Heart right ventricle (tissue), 16 donors: Measurements from ENCODE around the gene ADTRP. TPM values are rescaled to one million over a fixed set of nuclear protein-coding genes. Genes with fewer than 3 reads are reported as not detected.

Source experiments
- ATAC-seq, 8 donors: fragments of 200-7000 bp; cut with Tn5 transposase; one replicate each; pipeline ENCODE4 v1.9.1; 2020; ENCODE audit warnings: mild to moderate bottlenecking in 8 of 8, moderate library complexity in 8 of 8, moderate number of reproducible peaks in 1 of 8
- DNase-seq, 2 donors: peaks; one replicate each; pipeline ENCODE4 v3.0.0-alpha.2; 2020
- H3K27ac ChIP-seq, 10 donors: fragments of 200-600 bp; sonication (generic) in 2 of 10; one replicate each; pipeline versions ENCODE4 v1.5.0 to v1.8.0; 2020 to 2022; ENCODE audit warnings: mild to moderate bottlenecking in 3 of 10
- H3K27me3 ChIP-seq, 7 donors: fragments of 200-600 bp; one replicate each; pipeline ENCODE4 v1.8.0; 2021 to 2022; ENCODE audit warnings: mild to moderate bottlenecking in 2 of 7
- H3K36me3 ChIP-seq, 9 donors: fragments of 200-600 bp; sonication (generic) in 1 of 9; one replicate each; pipeline versions ENCODE4 v1.5.0 to v1.8.0; 2020 to 2022; ENCODE audit warnings: mild to moderate bottlenecking in 2 of 9
- H3K4me1 ChIP-seq, 9 donors: fragments of 200-600 bp; sonication (generic) in 1 of 9; one replicate each; pipeline versions ENCODE4 v1.5.0 to v1.8.0; 2020 to 2022; ENCODE audit warnings: mild to moderate bottlenecking in 4 of 9
- H3K4me3 ChIP-seq, 10 donors: fragments of 200-600 bp; sonication (generic) in 2 of 10; one replicate each; pipeline versions ENCODE4 v1.5.0 to v1.8.0; 2020 to 2022; ENCODE audit warnings: mild to moderate bottlenecking in 7 of 10, moderate library complexity in 2 of 10
- H3K9me3 ChIP-seq, 11 donors: fragments of 200-600 bp in 10 of 11; sonication (generic) in 2 of 11; one replicate each; pipeline versions ENCODE4 v1.5.0 to v1.8.0; 2013 to 2022; ENCODE audit warnings: mild to moderate bottlenecking in 2 of 11, control low read depth in 1 of 11, moderate library complexity in 1 of 11
- CTCF ChIP-seq, 9 donors: fragments of 200-600 bp; sonication (generic) in 2 of 9; IDR thresholded peaks; one replicate each; pipeline versions ENCODE4 v1.5.0 to v1.8.0; 2021 to 2022; ENCODE audit warnings: antibody characterized with exemption in 9 of 9, mild to moderate bottlenecking in 5 of 9, moderate library complexity in 1 of 9
- WGBS, 2 donors: extraction: QIAGEN DNeasy Blood & Tissue Kit; methylation state at CpG; one replicate each; pipeline ENCODE4 v1.1.7; 2013; ENCODE audit warnings: inconsistent platforms in 1 of 2; 5-methylcytosine and 5-hydroxymethylcytosine counted together
- intact Hi-C, 10 donors: fragments of 100-400 bp; cut with DNase I; formaldehyde crosslinking; loops; one replicate each; pipeline versions ENCODE4 v1.11.1 to v1.14.2; 2022
- polyA plus RNA-seq, 2 donors: library from polyadenylated mRNA; stranded (reverse); fragments of 200-250 nt; gene quantifications; one replicate each; pipeline ENCODE4 v1.2.3, GENCODE V29; 2013
- total RNA-seq, 10 donors: library from RNA; stranded (reverse); fragmentation: NEBNext Ultra II Directional in 3 of 10; extraction: Animal tissue kit (Norgen Biotek cat#: 25700) in 3 of 10; gene quantifications; one replicate each; pipeline versions ENCODE4 v1.2.1 to v1.2.4, GENCODE V29; 2021 to 2023
- donor health status: Arrhythmogenic right ventricular cardiomyopathy.
- donor health status: ischemic (EF 13 %, LVEDD 7.1; RV severe dilation, severe dysfunction).
- donor health status: healthy with polysubstance abuse.
- donor health status: DM: no; HTN: yes; CAD: no.
- donor health status: DM: no; HTN: no; CAD: no.
- donor health status: ischemic (EF 25% LVEDD 6.9; RV normal size, moderate dysfunction).
- donor health status: ischemic (EF 25% LVEDD 5.7; RV mildly dilated, moderate dysfunction).
- donor health status: healthy.
- donor health status: DM: yes; HTN: yes; CAD: no.
- donor health status: Ischemic cardiomyopathy.
- donor health status: ischemic (EF 35%, LVEDD 5.7; RV mildly dilated, moderate dysfunction).
- donor health status: nonischemic (EF 11% LVEDD 7.7; RV severe dilation, severe dysfunction).
- donor health status: DM: yes; HTN: yes; CAD: no.
- donor health status: PGD.
- donor health status: ischemic (EF 29% LVEDD 5.4; RV normal size, mild dysfunction).
- donor health status: nonischemic (EF 23%, LVEDD 6.1; RV moderate dilation, normal function).

The ADTRP gene
- total and polyA plus RNA-seq, 12 donors = 0.14 to 0.37 (median 0.24) TPM; not detected in 9

- H3K9me3 ChIP-seq = no peaks in the 10 kb centered on the region
- no peak for ATAC-seq
- no peak overlapping the region for H3K27ac ChIP-seq
- no peaks in the 10 kb centered on the region for H3K36me3 ChIP-seq
- H3K4me1 ChIP-seq = no peaks in the 10 kb centered on the region
- no peaks in the 10 kb centered on the region for H3K27me3 ChIP-seq
- peak overlapping the region in 1 of 10 donors; percentile 20 for H3K4me3 ChIP-seq
- WGBS, 2 donors = 74 to 78% methylated on average over 5 of the region's 5 CpGs
- DNase-seq = no peak
- intact Hi-C loops = no loop called here
- no peak for TF ChIP-seq CTCF (IDR thresholded peaks at IDR 0.05)
These were observed 6.8 kb upstream of the ADTRP start for GRCh38 chr6:11785415-11785773.

- Histone ChIP-seq H3K27ac (no peak overlapping the region), H3K9me3 (no peaks in the 10 kb centered on the region), H3K36me3 (no peaks in the 10 kb centered on the region), H3K27me3 (no peaks in the 10 kb centered on the region), H3K4me1 (peaks cover 0 to 4% (median 1%) of the 10 kb centered on the region in 9 donors), H3K4me3 (no peak overlapping the region)
- WGBS, 2 donors = 74 to 79% methylated on average over 7 of the region's 7 CpGs
- DNase-seq = no peak
- TF ChIP-seq CTCF (IDR thresholded peaks at IDR 0.05) = no peak
- no peak for ATAC-seq
- intact Hi-C loops = no loop called here
These were observed 5.7 kb upstream of the ADTRP start for GRCh38 chr6:11784341-11784740.

- no peaks in the 10 kb centered on the region for H3K27me3 ChIP-seq
- no peaks in the 10 kb centered on the region for H3K9me3 ChIP-seq
- no peak overlapping the region for H3K27ac ChIP-seq
- WGBS, 2 donors = 79 to 81% methylated on average over 6 of the region's 6 CpGs
- intact Hi-C loops = no loop called here
- no peaks in the 10 kb centered on the region for H3K36me3 ChIP-seq
- no peak for ATAC-seq
- no peak for TF ChIP-seq CTCF (IDR thresholded peaks at IDR 0.05)
- DNase-seq = no peak
- no peak overlapping the region for H3K4me3 ChIP-seq
- H3K4me1 ChIP-seq = peaks cover 0 to 11% (median 7%) of the 10 kb centered on the region in 9 donors
These were observed 5.0 kb upstream of the ADTRP start for GRCh38 chr6:11783524-11784064.

GRCh38 chr6:11782524-11782923 lies 3.9 kb upstream of the ADTRP start:
- TF ChIP-seq CTCF (IDR thresholded peaks at IDR 0.05) = no peak
- Histone ChIP-seq H3K9me3 (no peaks in the 10 kb centered on the region), H3K27me3 (no peaks in the 10 kb centered on the region), H3K4me3 (no peak overlapping the region), H3K27ac (no peak overlapping the region), H3K36me3 (no peaks in the 10 kb centered on the region), H3K4me1 (peaks cover 0 to 12% (median 7%) of the 10 kb centered on the region in 9 donors)
- intact Hi-C loops = no loop called here
- no peak for ATAC-seq
- DNase-seq = no peak
- 86 to 94% methylated on average over 4 of the region's 4 CpGs for WGBS, 2 donors
